Fibroblast of skin of scalp (primary cell): ENCODE measurements around the gene COL6A1.
A peak's percentile ranks its signal among the peaks of the same experiment; 100 is the strongest.

Source experiments
- DNase-seq: peaks from one replicate; pipeline ENCODE4 v3.0.0-alpha.2; 2013

Gene COL6A1

GRCh38 chr21:45983649-45983965 lies 2.0 kb downstream of the COL6A1 start:
- no peak for DNase-seq

- DNase-seq: no peak
These were observed 2.5 kb downstream of the COL6A1 start for GRCh38 chr21:45983981-45984551.

DNA sequence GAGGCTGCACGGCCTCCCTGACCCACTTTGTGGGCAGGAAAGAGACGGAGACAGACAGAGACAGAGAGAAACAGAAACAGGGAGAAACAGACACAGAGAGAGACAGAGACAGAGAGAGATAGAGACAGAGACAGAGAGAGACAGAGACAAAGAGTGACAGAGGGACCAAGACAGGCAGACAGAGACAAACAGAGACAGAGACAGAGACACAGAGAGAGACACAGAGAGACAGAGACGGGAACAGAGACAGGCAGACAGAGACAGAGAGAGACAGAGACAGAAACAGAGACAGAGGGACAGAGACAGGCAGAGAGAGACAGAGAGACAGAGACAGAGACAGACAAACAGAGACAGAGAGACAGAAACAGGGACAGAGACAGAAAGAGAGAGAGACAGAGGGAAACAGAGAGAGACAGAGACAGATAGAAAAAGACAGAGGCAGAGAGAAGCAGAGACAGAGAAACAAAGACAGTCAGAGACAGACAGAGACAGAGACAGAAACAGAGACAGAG lies 3.1 kb downstream of the COL6A1 start:
- no peak for DNase-seq

DNA sequence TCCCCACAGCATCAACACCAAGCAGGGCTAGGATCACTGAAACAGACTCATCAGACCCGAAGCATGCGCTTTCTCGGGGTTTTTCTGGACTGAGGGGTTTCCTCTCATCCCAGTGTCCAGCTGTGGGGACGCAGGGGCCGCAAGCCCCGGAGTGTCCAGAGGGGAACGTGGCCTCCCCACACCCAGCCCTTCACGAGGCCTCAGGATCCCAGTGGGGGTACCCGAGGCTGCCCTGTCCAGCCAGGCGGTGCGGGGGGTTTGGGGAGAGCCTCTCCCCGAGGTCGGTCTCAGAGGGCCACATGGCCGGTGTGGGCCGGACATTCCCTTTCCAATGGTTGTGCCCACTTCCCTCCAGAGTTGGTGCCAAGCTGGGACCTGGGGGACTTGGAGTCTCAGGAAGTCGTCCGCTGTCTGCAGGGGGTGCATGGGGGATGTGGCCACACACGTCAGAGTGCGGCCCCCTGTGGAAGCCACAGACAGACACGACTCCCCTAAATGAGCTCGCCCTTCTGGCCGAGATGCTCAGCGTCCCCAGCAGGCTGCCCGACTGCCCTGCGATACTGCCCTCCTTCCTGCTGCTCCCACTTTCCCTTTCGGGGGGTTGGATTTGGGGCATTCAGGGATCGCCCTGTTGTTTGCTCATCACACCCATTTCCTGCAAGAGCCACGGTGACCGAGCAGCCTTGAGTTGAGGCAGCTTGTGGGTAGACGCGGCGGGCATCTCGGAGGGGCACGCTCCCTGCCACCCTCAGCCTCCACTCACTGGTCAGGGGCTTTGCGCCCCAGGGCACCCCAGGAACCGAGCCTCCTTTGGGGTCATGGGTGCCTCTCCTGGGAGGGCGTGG lies 4.1 kb downstream of the COL6A1 start:
- DNase-seq: no peak

DNA sequence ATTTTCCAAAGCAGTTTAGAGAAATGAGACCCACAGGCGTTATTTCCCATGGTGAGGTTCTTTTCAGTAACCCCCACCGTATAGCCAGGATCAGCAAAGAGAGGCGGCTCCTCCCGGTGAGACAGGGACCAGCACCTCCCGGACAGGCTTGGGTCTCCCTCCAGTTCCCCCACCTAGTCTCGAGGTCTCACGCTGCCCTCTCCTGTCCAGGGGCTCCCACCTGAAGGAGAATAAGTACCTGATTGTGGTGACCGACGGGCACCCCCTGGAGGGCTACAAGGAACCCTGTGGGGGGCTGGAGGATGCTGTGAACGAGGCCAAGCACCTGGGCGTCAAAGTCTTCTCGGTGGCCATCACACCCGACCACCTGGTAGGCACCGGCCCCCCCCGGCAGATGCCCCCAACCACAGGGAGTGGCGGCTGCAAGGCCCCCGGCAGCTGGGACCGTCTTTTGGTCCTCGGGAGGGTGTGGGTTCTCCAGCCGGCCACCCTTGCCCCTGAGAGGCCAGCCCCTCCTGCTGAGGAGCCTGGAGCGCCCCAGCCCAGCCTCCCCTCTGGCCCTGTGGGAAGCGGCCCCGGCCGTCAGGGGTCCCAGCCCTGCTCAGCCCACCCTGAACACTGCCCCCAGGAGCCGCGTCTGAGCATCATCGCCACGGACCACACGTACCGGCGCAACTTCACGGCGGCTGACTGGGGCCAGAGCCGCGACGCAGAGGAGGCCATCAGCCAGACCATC lies 4.9 kb downstream of the COL6A1 start:
- no peak for DNase-seq

DNA sequence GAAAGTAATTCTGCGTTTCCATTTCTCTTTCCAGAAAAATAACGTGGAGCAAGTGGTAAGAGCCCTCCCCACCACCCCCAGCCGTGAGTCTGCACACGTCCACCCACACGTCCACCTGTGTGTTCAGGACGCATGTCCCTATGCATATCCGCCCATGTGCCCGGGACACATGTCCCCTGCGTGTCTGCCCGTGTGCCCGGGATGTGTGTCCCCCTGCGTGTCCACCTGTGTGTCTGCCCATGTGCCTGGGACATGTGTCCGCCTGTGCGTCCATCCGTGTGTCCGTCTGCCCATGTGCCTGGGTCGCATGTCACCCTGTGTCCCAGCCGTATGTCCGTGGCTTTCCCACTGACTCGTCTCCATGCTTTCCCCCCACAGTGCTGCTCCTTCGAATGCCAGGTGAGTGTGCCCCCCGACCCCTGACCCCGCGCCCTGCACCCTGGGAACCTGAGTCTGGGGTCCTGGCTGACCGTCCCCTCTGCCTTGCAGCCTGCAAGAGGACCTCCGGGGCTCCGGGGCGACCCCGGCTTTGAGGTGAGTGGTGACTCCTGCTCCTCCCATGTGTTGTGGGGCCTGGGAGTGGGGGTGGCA lies 5.6 kb downstream of the COL6A1 start:
- DNase-seq: no peak

- no peak for DNase-seq
These were observed 7.1 kb downstream of the COL6A1 start for GRCh38 chr21:45988366-45989347.

- DNase-seq: no peak
These were observed 7.9 kb downstream of the COL6A1 start for GRCh38 chr21:45989355-45990048.

- no peak for DNase-seq
These were observed 8.6 kb downstream of the COL6A1 start for GRCh38 chr21:45990049-45990711.

DNA sequence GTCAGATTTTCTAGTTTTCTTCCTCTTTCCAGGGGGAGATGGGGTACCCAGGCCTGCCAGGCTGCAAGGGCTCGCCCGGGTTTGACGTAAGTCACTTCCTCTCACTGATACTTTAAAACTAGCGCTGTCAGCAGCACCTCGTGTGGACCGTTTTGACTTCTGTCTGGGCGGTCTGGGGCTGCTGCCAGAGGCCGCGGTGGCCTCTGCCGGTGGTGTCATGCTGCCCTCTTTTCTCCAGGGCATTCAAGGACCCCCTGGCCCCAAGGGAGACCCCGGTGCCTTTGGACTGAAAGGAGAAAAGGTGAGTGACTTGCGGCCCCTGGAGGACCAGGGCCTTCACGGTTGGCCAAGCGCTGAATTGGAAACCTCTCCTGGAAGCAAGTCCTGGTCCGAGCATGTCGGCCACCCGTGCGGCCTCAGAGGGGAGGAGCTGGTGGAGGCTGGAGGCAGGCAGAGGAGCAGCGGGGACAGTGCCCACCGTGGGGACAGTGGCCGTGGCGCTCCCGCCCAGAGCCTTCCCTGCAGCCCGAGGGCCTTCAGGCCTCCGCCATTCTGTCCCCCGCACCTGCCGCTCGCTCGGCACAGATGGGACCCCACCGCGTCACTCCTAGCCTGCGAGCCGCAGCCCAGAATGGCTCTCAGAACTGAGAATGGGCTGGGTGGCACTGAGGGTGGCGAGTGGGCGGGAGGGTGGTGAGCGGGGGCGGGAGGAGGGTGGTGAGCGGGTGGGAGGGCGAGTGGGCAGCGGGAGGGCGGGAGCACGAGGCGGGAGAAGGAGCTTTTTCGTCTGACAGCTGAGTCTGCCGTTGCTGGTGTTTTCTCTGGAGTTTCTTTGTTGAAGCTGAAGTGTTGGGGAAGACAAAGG lies 9.4 kb downstream of the COL6A1 start:
- DNase-seq: no peak

DNA sequence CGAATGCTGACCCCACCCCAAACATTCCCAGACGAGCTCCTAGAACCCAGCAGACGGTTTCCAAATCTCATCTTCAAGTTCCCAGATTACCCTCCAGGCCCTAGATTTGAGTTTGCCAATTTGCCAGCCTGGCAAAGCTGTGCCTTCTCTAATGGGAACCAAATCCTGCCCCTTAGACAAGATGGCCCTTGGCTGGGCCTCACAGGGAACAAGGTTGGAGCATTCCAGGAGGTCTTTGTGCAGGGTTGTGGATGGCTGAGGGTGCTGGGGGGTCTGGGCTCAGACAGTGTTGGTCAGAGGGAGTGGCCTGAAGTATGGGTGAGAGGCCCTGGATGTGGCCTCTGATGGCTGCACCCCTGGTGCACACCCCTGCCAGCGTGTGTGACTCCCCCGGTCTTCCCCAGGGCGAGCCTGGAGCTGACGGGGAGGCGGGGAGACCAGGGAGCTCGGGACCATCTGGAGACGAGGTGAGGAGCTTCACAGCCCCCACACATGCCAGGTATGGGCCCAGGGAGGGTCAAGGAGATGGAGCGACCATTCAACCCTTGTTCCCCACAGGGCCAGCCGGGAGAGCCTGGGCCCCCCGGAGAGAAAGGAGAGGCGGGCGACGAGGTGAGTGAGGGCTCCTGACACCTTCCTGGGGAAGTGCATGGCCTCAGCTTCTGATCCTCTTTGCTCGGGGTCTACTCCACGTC lies 10.2 kb downstream of the COL6A1 start:
- peak; percentile 11 for DNase-seq

GRCh38 chr21:45992301-45993209 lies 11.0 kb downstream of the COL6A1 start:
- peak; percentile 8 for DNase-seq

DNA sequence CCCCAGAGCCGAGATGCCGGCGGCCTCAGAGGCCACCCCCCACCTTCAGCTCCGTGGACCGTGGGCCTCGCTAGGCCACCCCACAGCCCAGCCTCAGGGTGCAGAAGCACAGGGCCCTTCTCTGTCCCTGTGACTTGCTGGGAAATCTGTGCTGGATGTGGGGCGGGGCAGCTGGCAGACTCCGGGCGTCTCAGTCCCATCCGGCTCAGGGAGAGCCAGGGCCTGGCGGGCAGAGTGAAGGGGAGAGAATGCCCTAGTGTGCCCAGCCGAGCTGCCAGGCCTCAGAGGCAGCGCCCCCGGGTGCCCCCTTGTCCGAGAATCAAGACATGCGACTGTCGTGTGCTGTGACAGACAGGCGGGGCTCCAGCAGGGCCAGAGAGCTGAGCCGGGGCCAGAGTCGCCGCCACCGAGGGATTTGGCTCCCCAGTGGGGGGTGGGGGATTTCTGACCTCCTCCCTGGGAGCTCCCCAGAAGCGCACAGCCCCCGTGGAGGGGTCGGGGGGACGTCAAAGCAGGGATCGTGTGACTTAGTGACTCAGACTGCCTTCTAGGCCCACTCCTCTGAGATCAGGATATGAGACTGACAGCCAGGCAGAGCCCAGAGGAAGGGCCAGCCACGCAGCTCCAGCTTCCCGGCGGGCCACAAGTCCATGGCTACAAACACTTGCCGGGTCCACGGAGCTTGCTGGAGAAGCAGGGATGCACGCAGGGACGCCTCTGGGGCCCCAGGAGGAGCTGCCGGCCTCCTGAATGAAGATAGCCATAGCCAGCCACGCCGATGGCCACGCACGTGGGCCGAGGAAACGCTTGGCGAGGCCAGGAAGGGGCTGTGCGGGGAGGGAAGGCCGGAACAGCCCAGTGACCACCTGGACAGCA lies 11.9 kb downstream of the COL6A1 start:
- peak; percentile 11 for DNase-seq

DNA sequence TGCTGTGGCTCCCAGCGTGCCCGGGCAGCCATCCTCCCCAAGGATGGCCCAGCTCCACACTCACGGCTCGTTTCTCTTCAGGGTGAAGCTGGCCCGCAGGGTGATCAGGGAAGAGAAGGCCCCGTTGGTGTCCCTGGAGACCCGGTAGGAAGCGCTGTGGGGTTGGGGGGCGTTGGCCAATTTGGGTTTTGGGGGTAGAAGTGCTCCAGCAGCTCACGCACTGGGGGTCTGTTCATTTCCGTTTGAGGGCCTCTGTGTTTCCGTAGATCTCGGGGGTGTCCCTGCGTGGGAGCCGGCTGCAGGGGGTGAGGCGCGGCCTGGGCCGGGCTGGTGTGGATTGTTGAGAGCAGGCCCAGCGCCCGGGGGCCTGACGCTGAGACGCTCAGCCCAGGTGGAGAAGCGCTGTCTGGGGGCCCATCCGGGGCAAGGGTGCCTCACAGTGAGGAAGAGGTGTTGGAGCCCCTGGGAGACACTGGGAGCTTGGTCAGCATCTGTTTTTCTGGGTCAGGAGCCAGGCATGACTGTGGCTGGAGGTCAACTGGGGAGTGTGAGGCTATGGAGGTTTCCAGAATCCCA lies 12.6 kb downstream of the COL6A1 start:
- peak; percentile 14 for DNase-seq

DNA sequence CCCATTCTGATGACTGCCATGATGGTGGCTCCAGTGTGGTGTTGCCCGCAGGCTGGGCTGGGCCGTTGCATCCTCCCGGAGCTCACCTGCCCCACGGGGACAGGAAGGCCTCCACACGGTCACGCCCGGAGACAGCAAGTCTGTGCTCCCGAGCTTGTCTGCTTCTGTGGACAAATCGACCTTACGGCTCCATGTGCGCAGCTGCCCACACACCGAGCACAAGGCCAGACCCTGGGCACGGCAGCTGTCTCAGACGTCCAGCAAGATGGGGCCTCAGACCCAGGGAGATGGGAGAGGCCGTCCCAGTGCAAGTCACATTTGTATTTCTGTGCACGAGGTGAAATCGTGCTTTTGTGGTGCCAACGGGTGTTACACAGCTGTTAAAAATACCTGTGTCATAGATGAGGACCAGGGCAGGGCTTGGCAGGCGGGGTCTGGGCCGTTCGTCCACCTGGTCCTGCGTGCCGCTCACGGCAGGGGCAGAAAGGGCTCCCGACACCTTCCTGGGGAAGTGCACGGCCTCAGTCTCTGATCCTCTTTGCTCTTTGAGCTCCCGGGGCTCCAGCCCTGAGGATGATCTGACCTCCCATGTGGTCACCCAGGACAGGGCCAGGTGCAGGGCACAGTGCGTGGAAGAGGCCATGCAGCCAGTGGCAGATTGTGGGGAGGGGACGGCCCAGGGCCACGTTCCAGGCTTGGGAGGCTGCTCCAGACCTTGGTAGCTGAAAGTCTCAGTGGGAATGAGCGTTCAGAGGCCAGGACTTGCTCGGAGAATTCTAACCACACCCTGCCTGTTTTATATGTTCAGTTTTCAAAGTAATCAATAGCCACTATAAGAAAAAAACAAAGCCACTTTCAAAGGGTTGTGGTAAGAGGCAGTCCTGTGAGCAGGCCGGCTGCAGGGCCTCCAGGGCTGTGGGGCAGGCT lies 13.5 kb downstream of the COL6A1 start:
- DNase-seq: no peak
